H9 (cell line): Measurements from ENCODE around the gene ESPNL. TPM values are rescaled to one million over a fixed set of nuclear protein-coding genes. Genes with fewer than 3 reads are reported as not detected.

Source experiments
- DNase-seq: peaks from one replicate; pipeline ENCODE4 v3.0.0-alpha.2; 2017
- H2AFZ ChIP-seq: one replicate; pipeline ENCODE4 v1.6.1; 2013; ENCODE audit warnings: mild to moderate bottlenecking, low read length, control low read depth, moderate library complexity
- H2AK5ac ChIP-seq: 2 replicates; pipeline ENCODE4 v1.6.1; 2013; ENCODE audit warnings: low read length, control low read depth, mixed read lengths; ENCODE audit not compliant: insufficient read length
- H2BK120ac ChIP-seq: one replicate; pipeline ENCODE4 v1.6.1; 2013; ENCODE audit warnings: low read depth, mild to moderate bottlenecking, low read length, control low read depth, inconsistent platforms; ENCODE audit not compliant: poor library complexity, severe bottlenecking
- H2BK12ac ChIP-seq: 2 replicates; pipeline ENCODE4 v1.6.1; 2013; ENCODE audit warnings: low read length, control low read depth, mixed read lengths, low read depth; ENCODE audit not compliant: insufficient read length
- H2BK15ac ChIP-seq: 2 replicates; pipeline ENCODE4 v1.6.1; 2013; ENCODE audit warnings: low read depth, low read length, control low read depth
- H2BK20ac ChIP-seq: one replicate; pipeline ENCODE4 v1.6.1; 2013; ENCODE audit warnings: low read depth, mild to moderate bottlenecking, low read length, control low read depth, inconsistent platforms; ENCODE audit not compliant: poor library complexity, severe bottlenecking
- H2BK5ac ChIP-seq: 2 replicates; pipeline ENCODE4 v1.6.1; 2013; ENCODE audit warnings: low read length, control low read depth, mixed read lengths; ENCODE audit not compliant: insufficient read length
- H3K14ac ChIP-seq: 2 replicates; pipeline ENCODE4 v1.6.1; 2013; ENCODE audit warnings: low read length, control low read depth; ENCODE audit not compliant: insufficient read depth
- H3K18ac ChIP-seq: 2 replicates; pipeline ENCODE4 v1.6.1; 2013; ENCODE audit warnings: low read depth, mild to moderate bottlenecking, mixed read lengths, low read length, control low read depth; ENCODE audit not compliant: insufficient read length
- H3K23ac ChIP-seq: 2 replicates; pipeline ENCODE4 v1.6.1; 2013; ENCODE audit warnings: low read length, control low read depth, mixed read lengths, low read depth; ENCODE audit not compliant: insufficient read length
- H3K23me2 ChIP-seq: 2 replicates; pipeline ENCODE4 v1.6.1; 2013; ENCODE audit warnings: low read depth, mild to moderate bottlenecking, mixed read lengths, low read length, control low read depth; ENCODE audit not compliant: insufficient read length, poor library complexity, severe bottlenecking
- H3K27ac ChIP-seq: 2 replicates; pipeline ENCODE4 v1.5.1; 2013; ENCODE audit warnings: low read length, control low read depth, mixed read lengths, low read depth; ENCODE audit not compliant: insufficient read length
- H3K27me3 ChIP-seq: 2 replicates; pipeline ENCODE4 v1.6.1; 2013; ENCODE audit warnings: low read length, control low read depth, inconsistent platforms; ENCODE audit not compliant: insufficient read depth
- H3K4ac ChIP-seq: 2 replicates; pipeline ENCODE4 v1.6.1; 2013; ENCODE audit warnings: low read depth, mild to moderate bottlenecking, control low read depth, inconsistent platforms, low read length, moderate library complexity
- H3K4me1 ChIP-seq: 2 replicates; pipeline ENCODE4 v1.6.1; 2013; ENCODE audit warnings: low read length, control low read depth, inconsistent platforms; ENCODE audit not compliant: insufficient read depth
- H3K4me2 ChIP-seq: 2 replicates; pipeline ENCODE4 v1.6.1; 2013; ENCODE audit warnings: low read length, control low read depth, mixed read lengths; ENCODE audit not compliant: insufficient read length, insufficient read depth
- H3K56ac ChIP-seq: 2 replicates; pipeline ENCODE4 v1.6.1; 2013; ENCODE audit warnings: low read depth, mild to moderate bottlenecking, mixed read lengths, low read length, control low read depth; ENCODE audit not compliant: insufficient read length
- H3K79me1 ChIP-seq: 2 replicates; pipeline ENCODE4 v1.6.1; 2013; ENCODE audit warnings: low read depth, mild to moderate bottlenecking, moderate library complexity, low read length, control low read depth, inconsistent platforms; ENCODE audit not compliant: insufficient read depth, poor library complexity, severe bottlenecking
- H3K79me2 ChIP-seq: 2 replicates; pipeline ENCODE4 v1.6.1; 2013; ENCODE audit warnings: low read length, control low read depth, inconsistent platforms; ENCODE audit not compliant: insufficient read depth
- H3K9ac ChIP-seq: 2 replicates; pipeline ENCODE4 v1.6.1; 2013; ENCODE audit warnings: low read length, control low read depth, mixed read lengths; ENCODE audit not compliant: insufficient read length; ENCODE audit errors: extremely low read depth
- H3K9me3 ChIP-seq: one replicate; pipeline ENCODE4 v1.6.1; 2013; ENCODE audit warnings: low read depth, low read length, inconsistent platforms; ENCODE audit not compliant: control insufficient read depth
- H3T11ph ChIP-seq: one replicate; pipeline ENCODE4 v1.6.1; 2013; ENCODE audit warnings: mild to moderate bottlenecking, low read length, control low read depth, inconsistent platforms
- H4K20me1 ChIP-seq: one replicate; pipeline ENCODE4 v1.6.1; 2013; ENCODE audit not compliant: control insufficient read depth, insufficient read length, insufficient read depth
- H4K5ac ChIP-seq: 2 replicates; pipeline ENCODE4 v1.6.1; 2013; ENCODE audit warnings: low read depth, mild to moderate bottlenecking, mixed read lengths, low read length, control low read depth; ENCODE audit not compliant: insufficient read length
- H4K8ac ChIP-seq: replicated peaks from 2 replicates; pipeline ENCODE4 v1.6.1; 2013; ENCODE audit warnings: low read length, control low read depth, mixed read lengths, low read depth; ENCODE audit not compliant: insufficient read length
- H4K91ac ChIP-seq: 2 replicates; pipeline ENCODE4 v1.6.1; 2013; ENCODE audit warnings: low read depth, mild to moderate bottlenecking, moderate library complexity, mixed read lengths, low read length, control low read depth; ENCODE audit not compliant: insufficient read length
- H3K27ac Mint-ChIP-seq, 3 experiments: 2 replicates in 2 of 3; 3 replicates in 1 of 3; pipeline ENCODE4 v1.8.0; 2020 to 2021; ENCODE audit warnings: mixed read lengths in 3 of 3, mild to moderate bottlenecking in 1 of 3, moderate library complexity in 1 of 3
- H3K27me3 Mint-ChIP-seq: 2 replicates; pipeline ENCODE4 v1.8.0; 2021; ENCODE audit warnings: low read depth, mild to moderate bottlenecking, moderate library complexity, mixed read lengths
- H3K36me3 Mint-ChIP-seq, 3 experiments: 2 replicates in 2 of 3; 3 replicates in 1 of 3; pipeline ENCODE4 v1.8.0; 2020 to 2021; ENCODE audit warnings: low read depth in 3 of 3, mixed read lengths in 3 of 3; ENCODE audit not compliant: insufficient read depth in 1 of 3
- H3K4me1 Mint-ChIP-seq, 2 experiments: 2 replicates each; pipeline ENCODE4 v1.8.0; 2020; ENCODE audit warnings: mixed read lengths in 2 of 2
- H3K4me3 Mint-ChIP-seq, 2 experiments: 2 replicates in 1 of 2; 3 replicates in 1 of 2; pipeline ENCODE4 v1.8.0; 2020 to 2021; ENCODE audit warnings: mild to moderate bottlenecking in 2 of 2, mixed read lengths in 2 of 2, moderate library complexity in 1 of 2
- H3K9me3 Mint-ChIP-seq, 2 experiments: 2 replicates in 1 of 2; 3 replicates in 1 of 2; pipeline ENCODE4 v1.8.0; 2020; ENCODE audit warnings: mild to moderate bottlenecking in 2 of 2, mixed read lengths in 2 of 2, moderate library complexity in 1 of 2
- CTCF ChIP-seq: fragments of 200-600 bp; sonication (generic); conservative IDR thresholded peaks from 3 replicates; pipeline ENCODE4 v1.8.0; 2021; ENCODE audit warnings: antibody characterized with exemption, mild to moderate bottlenecking
- WGBS: extraction: QIAGEN DNeasy Blood & Tissue Kit; methylation state at CpG from one replicate; pipeline ENCODE4 v1.1.7; 2013; ENCODE audit warnings: missing lambda C conversion rate, low lambda C conversion rate, mixed read lengths; ENCODE audit not compliant: insufficient read length; ENCODE audit errors: extremely low coverage; 5-methylcytosine and 5-hydroxymethylcytosine counted together
- total RNA-seq: library from RNA; stranded (reverse); gene quantifications from 2 replicates; pipeline ENCODE4 v1.2.1, GENCODE V29; 2021

The ESPNL gene
- total RNA-seq, 1 experiment from 2014 or later, result 0.17 TPM

GRCh38 chr2:238129166-238130010 lies 29.2 kb downstream of the ESPNL start:
- no peak overlapping the region for H4K5ac ChIP-seq
- no peak overlapping the region for H2BK15ac ChIP-seq
- TF ChIP-seq CTCF, result no peak
- no peak overlapping the region for H3K4me2 ChIP-seq
- no CpG with 5 or more reads among the region's 22 CpGs for WGBS
- no peaks in the 10 kb centered on the region for H3K23me2 ChIP-seq
- no peaks in the 10 kb centered on the region for H3K4me1 ChIP-seq
- H3T11ph ChIP-seq, result no peak overlapping the region
- H3K4ac ChIP-seq, result no peak overlapping the region
- Mint-ChIP-seq H3K4me3 (no peak overlapping the region), H3K27me3 (no peaks in the 10 kb centered on the region; the same call in 1 of the 2 replicates), H3K4me1 (no peaks in the 10 kb centered on the region), H3K36me3 (no peaks in the 10 kb centered on the region), H3K9me3 (no peaks in the 10 kb centered on the region; a peak in 1 of 5 replicates), H3K27ac (no peak overlapping the region)
- no peak overlapping the region for H4K8ac ChIP-seq
- no peak overlapping the region for H3K23ac ChIP-seq
- no peak overlapping the region for H2BK12ac ChIP-seq
- H2BK5ac ChIP-seq, result no peak overlapping the region
- no peak for DNase-seq
- no peaks in the 10 kb centered on the region for H3K79me2 ChIP-seq
- H3K14ac ChIP-seq, result no peak overlapping the region; the same call in 1 of the 2 replicates
- no peak overlapping the region for H3K27ac ChIP-seq
- no peak overlapping the region for H2AK5ac ChIP-seq
- no peak overlapping the region for H3K18ac ChIP-seq
- no peaks in the 10 kb centered on the region for H3K27me3 ChIP-seq
- H2BK20ac ChIP-seq, result no peak overlapping the region
- H3K79me1 ChIP-seq, result no peaks in the 10 kb centered on the region
- no peak overlapping the region for H3K9ac ChIP-seq
- no peak overlapping the region for H2BK120ac ChIP-seq
- no peaks in the 10 kb centered on the region for H3K9me3 ChIP-seq
- H2AFZ ChIP-seq, result no peak overlapping the region
- no peaks in the 10 kb centered on the region for H4K20me1 ChIP-seq
- H4K91ac ChIP-seq, result no peak overlapping the region
- H3K56ac ChIP-seq, result no peak overlapping the region
